Psoas muscle (tissue), 8 donors: Measurements from ENCODE around the gene IL34. TPM values are rescaled to one million over a fixed set of nuclear protein-coding genes. Genes with fewer than 3 reads are reported as not detected.

Experiments
- ATAC-seq, 4 donors: fragments of 200-7000 bp; cut with Tn5 transposase; one replicate each; pipeline ENCODE4 v1.9.1; 2020; ENCODE audit warnings: moderate library complexity in 3 of 4, mild to moderate bottlenecking in 2 of 4
- DNase-seq, 2 donors: peaks; one replicate each; pipeline ENCODE4 v3.0.0-alpha.2; 2020
- H3K27ac ChIP-seq: fragments of 200-600 bp; one replicate; pipeline ENCODE4 v1.8.0; 2022
- H3K27me3 ChIP-seq, 3 donors: fragments of 200-600 bp in 1 of 3; one replicate each; pipeline versions ENCODE4 v1.6.1 to v1.8.0; 2013 to 2022; ENCODE audit warnings: low read length in 2 of 3, mild to moderate bottlenecking in 2 of 3, moderate library complexity in 1 of 3; ENCODE audit not compliant: insufficient read depth in 3 of 3
- H3K36me3 ChIP-seq, 2 donors: fragments of 200-600 bp in 1 of 2; one replicate each; pipeline versions ENCODE4 v1.6.1 to v1.8.0; 2013 to 2022; ENCODE audit warnings: low read depth in 1 of 2, mild to moderate bottlenecking in 1 of 2, moderate library complexity in 1 of 2; ENCODE audit not compliant: insufficient read depth in 1 of 2
- H3K4me1 ChIP-seq: fragments of 200-600 bp; one replicate; pipeline ENCODE4 v1.8.0; 2022
- H3K4me3 ChIP-seq: fragments of 200-600 bp; one replicate; pipeline ENCODE4 v1.8.0; 2022; ENCODE audit warnings: mild to moderate bottlenecking
- H3K9me3 ChIP-seq: fragments of 200-600 bp; one replicate; pipeline ENCODE4 v1.8.0; 2022
- CTCF ChIP-seq: fragments of 200-600 bp; IDR thresholded peaks from one replicate; pipeline ENCODE4 v1.8.0; 2022; ENCODE audit warnings: antibody characterized with exemption
- WGBS, 3 donors: extraction: QIAGEN DNeasy Blood & Tissue Kit; methylation state at CpG; one replicate each; pipeline versions ENCODE4 v1.1.6 to v1.1.7; 2013; 5-methylcytosine and 5-hydroxymethylcytosine counted together
- intact Hi-C, 2 donors: fragments of 100-400 bp; cut with DNase I; formaldehyde crosslinking; loops; one replicate each; pipeline versions ENCODE4 v1.11.0 to v1.14.2; 2022
- polyA plus RNA-seq, 3 donors: library from polyadenylated mRNA; stranded (reverse); fragments of 200-250 nt; gene quantifications; one replicate each; pipeline ENCODE4 v1.2.3, GENCODE V29; 2013
- total RNA-seq, 4 donors: library from RNA; stranded (reverse); fragmentation: NEBNext Ultra II Directional in 2 of 4; extraction: Animal tissue kit (Norgen Biotek cat#: 25700) in 2 of 4; gene quantifications; one replicate each; pipeline versions ENCODE4 v1.2.1 to v1.2.4, GENCODE V29; 2021 to 2023
- donor health status: healthy with polysubstance abuse.
- donor health status: DM: no; HTN: no; CAD: no; lungs with moderate emphysema.
- donor health status: Bipolar disorder and iron deficiency.
- donor health status: healthy.
- donor health status: DM: yes; HTN: yes; CAD: no.
- donor health status: DM: no; HTN: no; CAD: no.
- donor health status: DM: no; HTN: no; CAD: no.
- donor health status: DM: yes; HTN: yes; CAD: no.

The IL34 gene
- total and polyA plus RNA-seq, 7 donors, result 0.89 to 18.5 (median 6.5) TPM

DNA sequence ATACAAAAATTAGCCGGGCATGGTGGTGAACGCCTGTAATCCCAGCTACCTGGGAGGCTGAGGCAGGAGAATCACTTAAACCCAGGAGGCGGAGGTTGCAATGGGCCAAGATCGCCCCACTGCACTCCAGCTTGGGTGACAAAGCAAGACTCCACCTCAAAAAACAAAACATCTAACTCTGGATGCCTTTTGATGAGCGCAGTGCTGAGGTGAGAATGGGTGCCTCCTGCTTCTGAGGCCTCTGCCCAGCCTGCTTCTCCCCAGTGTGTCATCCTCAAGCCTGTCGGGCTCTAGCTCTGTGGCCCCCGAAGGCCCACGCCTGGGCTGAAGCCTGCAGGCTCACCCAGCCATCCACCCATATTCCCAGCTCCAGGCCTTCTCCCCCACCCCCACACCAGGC is 50.0 kb downstream of the IL34 start:
- no peaks in the 10 kb centered on the region for H3K9me3 ChIP-seq
- WGBS, 3 donors, result 90 to 99% (median 97%) methylated on average over 8 of the region's 8 CpGs
- H3K36me3 ChIP-seq, result no peaks in the 10 kb centered on the region
- no peaks in the 10 kb centered on the region for H3K27me3 ChIP-seq
- DNase-seq, result peak in 1 of 2 donors; percentile 21
- intact Hi-C loops, result loop anchor here in 1 of 2 donors (5.0 kb wide), 1 partner anchor 41 kb away; no protein-coding TSS in a partner anchor
- peak overlapping the region; percentile 86 for H3K27ac ChIP-seq
- no peak overlapping the region for H3K4me3 ChIP-seq
- ATAC-seq, result no peak
- TF ChIP-seq CTCF, result no peak
- peaks cover 94% of the 10 kb centered on the region for H3K4me1 ChIP-seq

GRCh38 chr16:70696952-70697593 is 50.7 kb downstream of the IL34 start:
- peaks cover 94% of the 10 kb centered on the region for H3K4me1 ChIP-seq
- peak overlapping the region; percentile 86 for H3K27ac ChIP-seq
- intact Hi-C loops, result loop anchor here in 1 of 2 donors (5.0 kb wide), 1 partner anchor 40 kb away; no protein-coding TSS in a partner anchor
- DNase-seq (no peak), ATAC-seq (no peak)
- WGBS, 3 donors, result 68 to 73% (median 72%) methylated on average over 19 of the region's 19 CpGs
- H3K27me3 ChIP-seq, result no peaks in the 10 kb centered on the region
- no peak for TF ChIP-seq CTCF
- H3K36me3 ChIP-seq, result no peaks in the 10 kb centered on the region
- no peak overlapping the region for H3K4me3 ChIP-seq
- H3K9me3 ChIP-seq, result no peaks in the 10 kb centered on the region

- Histone ChIP-seq H3K4me3 (no peak overlapping the region), H3K27ac (peak overlapping the region; percentile 86), H3K9me3 (no peaks in the 10 kb centered on the region), H3K36me3 (no peaks in the 10 kb centered on the region), H3K27me3 (no peaks in the 10 kb centered on the region), H3K4me1 (peaks cover 94% of the 10 kb centered on the region)
- DNase-seq (no peak), ATAC-seq (no peak)
- 57 to 65% (median 59%) methylated on average over 14 of the region's 14 CpGs for WGBS, 3 donors
- intact Hi-C loops, result loop anchor here in 1 of 2 donors (5.0 kb wide), 1 partner anchor 40 kb away; no protein-coding TSS in a partner anchor
- no peak for TF ChIP-seq CTCF
Measured at GRCh38 chr16:70697594-70698170, 51.3 kb downstream of the IL34 start.

DNA sequence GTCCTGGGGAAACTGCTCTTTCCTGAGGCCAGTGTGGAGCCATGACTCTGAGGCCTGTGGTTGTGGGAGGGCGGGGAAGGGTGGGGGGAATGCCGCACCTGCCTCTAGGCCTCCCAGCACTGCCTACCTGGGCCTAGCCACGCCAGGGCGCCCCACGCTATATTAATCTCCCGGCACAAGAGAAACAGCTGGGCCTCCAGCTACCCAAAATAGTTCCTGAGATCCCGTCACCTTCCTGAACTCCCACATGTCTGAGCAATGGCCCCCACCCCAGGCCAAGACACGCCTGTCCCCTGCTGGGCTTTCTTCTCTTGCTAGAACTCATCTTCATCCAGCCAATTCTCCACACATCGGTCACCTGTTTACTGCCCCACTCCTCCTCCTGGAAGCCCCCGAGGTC is 52.5 kb downstream of the IL34 start:
- Histone ChIP-seq H3K27ac (peak overlapping the region; percentile 85), H3K4me1 (peaks cover 94% of the 10 kb centered on the region)

More for the DNA sequence above, 52.5 kb downstream of the IL34 start:
- intact Hi-C loops, result loop anchor here in 1 of 2 donors (5.0 kb wide), 1 partner anchor 38 kb away; no protein-coding TSS in a partner anchor
- DNase-seq (no peak), ATAC-seq (no peak)
- no peaks in the 10 kb centered on the region for H3K27me3 ChIP-seq
- no peaks in the 10 kb centered on the region for H3K36me3 ChIP-seq
- H3K9me3 ChIP-seq, result no peaks in the 10 kb centered on the region
- TF ChIP-seq CTCF, result no peak
- H3K4me3 ChIP-seq, result no peak overlapping the region
- WGBS, 3 donors, result 67 to 79% (median 72%) methylated on average over 9 to 10 of the region's 10 CpGs
